ENCODE data around the gene ATXN7L1.

ATXN7L1 gene

DNA sequence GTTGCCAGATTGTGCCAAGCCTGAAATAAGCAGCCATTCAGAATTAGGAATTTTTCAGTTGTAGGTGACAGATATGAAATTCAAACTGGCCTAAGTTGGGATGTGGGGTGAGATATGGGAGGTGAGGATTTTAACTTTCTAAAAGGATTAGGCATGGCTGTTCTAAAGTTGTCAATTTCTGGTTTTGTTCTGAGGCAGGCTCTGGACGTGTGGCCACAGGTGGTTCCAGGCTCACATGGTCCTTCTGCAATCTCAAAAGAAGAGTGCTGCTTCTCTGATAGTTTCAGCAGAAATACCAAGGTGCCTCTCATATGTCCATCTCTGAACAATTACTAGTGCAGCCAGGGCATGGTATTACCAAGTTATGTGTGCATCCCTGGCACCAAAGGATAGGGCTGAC is 316.5 kb downstream of the ATXN7L1 start:
- Histone ChIP-seq H3K36me3 (peaks cover 68% of the 10 kb centered on the region), H3K9me3 (no peaks in the 10 kb centered on the region), H3K4me3 (ENCODE audit: low read depth in 1 of 2, low read length in 1 of 2) (no peak overlapping the region), H3K27ac (no peak overlapping the region), H3K4me1 (ENCODE audit: control insufficient read depth in 1 of 2, insufficient read depth in 1 of 2, low read depth in 1 of 2, low read length in 1 of 2) (no peaks in the 10 kb centered on the region), H3K27me3 (no peaks in the 10 kb centered on the region)
- TF ChIP-seq CTCF (IDR thresholded peaks at IDR 0.05) = no peak
